HTERT RPE-1 (cell line): ENCODE measurements around the gene KCNK6.
"Not testable (repeated sequence)": the region's sequence is repeated elsewhere in the genome, so short reads cannot be mapped to it uniquely, and the experiment has no call there.

Experiments used
- in situ Hi-C: fragments of 300-500 bp; cut with MboI; formaldehyde crosslinking; loops from 4 replicates; pipeline ENCODE4 v1.14.3; 2020; ENCODE audit warnings: low sequenced_read_pairs

KCNK6 gene

GRCh38 chr19:38360839-38361631, 41.4 kb downstream of the KCNK6 start:
- in situ Hi-C loops, result no loop called here

- in situ Hi-C loops, result no loop called here
These were observed 42.0 kb downstream of the KCNK6 start for GRCh38 chr19:38361633-38362075.

GRCh38 chr19:38362076-38362945, 42.7 kb downstream of the KCNK6 start:
- in situ Hi-C loops, result no loop called here

- in situ Hi-C loops, result not testable (repeated sequence)
These were observed 43.5 kb downstream of the KCNK6 start for GRCh38 chr19:38362946-38363688.

- in situ Hi-C loops, result no loop called here
These were observed 47.4 kb downstream of the KCNK6 start for GRCh38 chr19:38367041-38367440.

GRCh38 chr19:38369584-38369983, 49.9 kb downstream of the KCNK6 start:
- in situ Hi-C loops, result no loop called here

- in situ Hi-C loops, result no loop called here
These were observed 50.7 kb downstream of the KCNK6 start for GRCh38 chr19:38370299-38370698.

GRCh38 chr19:38371081-38371480, 51.4 kb downstream of the KCNK6 start:
- in situ Hi-C loops, result no loop called here

GRCh38 chr19:38373907-38374331, 54.3 kb downstream of the KCNK6 start:
- in situ Hi-C loops, result no loop called here

GRCh38 chr19:38374332-38375097, 54.9 kb downstream of the KCNK6 start, which contains the start of gene PSMD8:
PSMD8 (plus strand) TSS chr19:38374571; CDS start chr19:38374602, 31 bp downstream.
- in situ Hi-C loops, result no loop called here

- in situ Hi-C loops, result no loop called here
These were observed 55.5 kb downstream of the KCNK6 start for GRCh38 chr19:38375098-38375493.

GRCh38 chr19:38375748-38376147, 56.1 kb downstream of the KCNK6 start:
- in situ Hi-C loops, result no loop called here

GRCh38 chr19:38376576-38376975, 56.9 kb downstream of the KCNK6 start:
- in situ Hi-C loops, result no loop called here

GRCh38 chr19:38377052-38377451, 57.4 kb downstream of the KCNK6 start:
- in situ Hi-C loops, result no loop called here

GRCh38 chr19:38378866-38379265, 59.2 kb downstream of the KCNK6 start:
- in situ Hi-C loops, result no loop called here

- in situ Hi-C loops, result no loop called here
These were observed 61.5 kb downstream of the KCNK6 start for GRCh38 chr19:38381138-38381537.
